GM12874 (cell line): ENCODE results near the gene EEFSEC.

ENCODE experiments used
- CTCF ChIP-seq: IDR thresholded peaks from 2 replicates; pipeline ENCODE4 v1.5.1; 2011; ENCODE audit warnings: low read depth, mild to moderate bottlenecking, control low read depth, low read length, moderate library complexity; ENCODE audit not compliant: insufficient read depth

The EEFSEC gene

GRCh38 chr3:128198313-128198712 is 45.0 kb downstream of the EEFSEC start:
- no peak for TF ChIP-seq CTCF

DNA sequence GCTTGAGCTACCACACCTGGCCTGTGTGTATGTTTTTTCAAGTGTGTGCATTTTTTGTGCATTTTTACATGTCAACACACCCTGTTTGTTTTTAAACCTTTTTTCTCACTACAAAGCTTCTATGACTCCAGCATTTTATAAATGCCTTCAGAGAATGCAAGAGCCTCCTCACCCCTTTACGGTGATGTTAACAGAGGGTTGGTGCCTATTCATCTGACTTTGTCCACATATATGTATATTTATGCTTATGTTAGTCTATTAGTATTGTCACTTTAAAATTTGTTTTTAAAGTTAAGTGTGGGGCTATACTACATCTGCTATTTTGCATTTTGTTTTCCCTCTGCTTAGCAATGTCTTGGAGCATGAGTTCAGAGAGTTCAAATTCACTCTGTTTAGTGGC is 45.8 kb downstream of the EEFSEC start:
- no peak for TF ChIP-seq CTCF

- no peak for TF ChIP-seq CTCF
Observed at GRCh38 chr3:128201158-128201755, 48.0 kb downstream of the EEFSEC start.

DNA sequence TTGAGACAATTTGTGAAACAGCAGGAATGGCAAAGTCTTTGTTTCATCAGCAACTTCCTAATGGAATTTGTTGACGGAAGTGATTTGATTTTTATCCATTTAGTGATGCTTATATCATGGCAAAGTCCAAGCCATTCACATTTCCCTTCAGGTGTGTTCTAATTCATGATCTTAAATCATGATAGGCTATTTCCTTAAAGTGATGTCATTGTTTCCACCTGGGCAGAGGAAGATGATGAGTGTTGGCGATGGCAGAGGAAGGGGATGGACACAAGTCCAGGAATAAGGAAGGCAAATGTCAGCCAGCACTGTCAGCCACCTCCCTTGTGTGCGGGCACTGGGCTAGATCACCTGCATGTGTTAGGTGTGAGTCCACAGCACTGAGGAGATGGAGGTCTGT is 49.9 kb downstream of the EEFSEC start:
- no peak for TF ChIP-seq CTCF

- TF ChIP-seq CTCF = no peak
Observed at GRCh38 chr3:128205558-128206145, 52.4 kb downstream of the EEFSEC start.

DNA sequence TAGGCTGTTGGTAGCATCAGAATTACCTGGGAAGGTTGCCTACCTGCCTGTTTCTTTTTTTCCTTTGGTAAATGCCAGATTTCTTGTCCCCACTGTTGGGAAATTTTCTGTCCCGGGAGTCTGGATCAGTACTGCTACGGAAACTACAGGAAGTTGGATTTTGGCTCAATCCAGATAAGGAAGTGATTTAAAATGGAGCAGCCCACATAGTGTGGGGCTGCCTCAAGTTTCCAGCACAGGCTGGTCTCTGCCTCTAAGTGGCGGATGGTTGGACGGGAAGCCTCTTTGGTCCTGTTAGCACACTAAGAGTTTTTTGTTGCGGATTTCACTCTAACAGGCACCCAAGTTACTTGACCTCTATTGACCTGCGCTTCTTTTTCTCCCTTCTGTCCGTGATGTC is 54.7 kb downstream of the EEFSEC start:
- TF ChIP-seq CTCF = no peak

DNA sequence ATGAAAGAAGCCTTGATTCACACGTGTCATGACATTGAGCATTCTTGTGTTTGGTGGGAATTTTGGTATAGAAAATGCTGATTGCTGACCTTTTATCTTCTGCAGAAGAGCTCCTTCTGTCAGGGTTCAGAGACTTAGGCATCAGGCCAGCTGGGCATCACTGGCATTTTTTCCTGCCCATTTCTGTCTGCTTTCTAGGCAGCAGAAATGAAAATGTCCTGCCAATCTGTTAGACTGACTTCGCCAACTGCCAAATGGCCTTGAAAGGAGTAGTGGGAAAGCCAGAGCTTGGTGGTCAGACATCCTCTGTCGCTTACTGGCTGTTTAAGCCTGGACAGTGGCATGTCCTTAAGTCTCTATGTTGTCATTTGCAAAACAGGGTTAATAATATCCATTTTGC is 57.4 kb downstream of the EEFSEC start:
- TF ChIP-seq CTCF = no peak

DNA sequence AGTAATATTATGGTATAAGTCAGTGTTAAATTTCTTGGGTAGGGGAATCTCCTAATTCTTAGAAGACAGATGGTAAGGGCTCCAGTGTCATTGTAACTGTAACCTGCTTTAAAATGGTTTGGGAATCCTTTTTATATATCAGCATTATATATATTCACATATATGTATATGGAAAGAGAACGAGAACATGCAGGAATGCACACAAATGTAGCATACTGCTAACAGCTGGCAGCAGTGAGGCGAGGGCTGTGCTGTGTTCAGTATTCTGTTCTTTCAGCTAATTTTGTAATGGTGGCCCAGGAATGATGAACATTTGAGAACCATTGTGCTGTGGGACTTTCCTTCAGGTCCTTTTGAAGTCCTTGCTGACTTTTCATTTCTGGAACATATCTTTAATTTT is 60.8 kb downstream of the EEFSEC start:
- TF ChIP-seq CTCF = no peak
